ENCODE data around the gene BCAS3. TPM values are rescaled to one million over a fixed set of nuclear protein-coding genes. Genes with fewer than 3 reads are reported as not detected.

Gene BCAS3
- total and polyA plus RNA-seq, 12 donors: 6.1 to 21.8 (median 17.2) TPM

- H3K27ac ChIP-seq: no peak overlapping the region
- no peak for ATAC-seq
- H3K4me3 ChIP-seq: no peak overlapping the region
- WGBS, 2 donors: 89 to 92% methylated on average over 5 of the region's 5 CpGs
- H3K27me3 ChIP-seq: peaks cover 0 to 21% (median 0%) of the 10 kb centered on the region in 7 donors
- peaks cover 0 to 11% (median 0%) of the 10 kb centered on the region in 9 donors for H3K4me1 ChIP-seq
- no peak for DNase-seq
- intact Hi-C loops (cut with DNase I): no loop called here
- H3K9me3 ChIP-seq: no peaks in the 10 kb centered on the region
- H3K36me3 ChIP-seq: no peaks in the 10 kb centered on the region
- no peak for TF ChIP-seq CTCF (IDR thresholded peaks at IDR 0.05)
Observed at GRCh38 chr17:61362396-61362795, 684.7 kb downstream of the BCAS3 start.

GRCh38 chr17:61362852-61363600 lies 685.4 kb downstream of the BCAS3 start:
- WGBS, 2 donors: 92 to 94% methylated on average over 9 of the region's 9 CpGs

GRCh38 chr17:61363601-61364462 lies 686.2 kb downstream of the BCAS3 start:
- H3K27me3 ChIP-seq: peaks cover 0 to 21% (median 0%) of the 10 kb centered on the region in 7 donors
- ATAC-seq (no peak), DNase-seq (no peak)
- no peak overlapping the region for H3K4me3 ChIP-seq
- WGBS, 2 donors: 97 to 98% methylated on average over 13 of the region's 13 CpGs
- intact Hi-C loops (cut with DNase I): no loop called here
- no peaks in the 10 kb centered on the region for H3K9me3 ChIP-seq
- H3K4me1 ChIP-seq: peaks cover 0 to 11% (median 0%) of the 10 kb centered on the region in 9 donors
- no peak overlapping the region for H3K27ac ChIP-seq
- TF ChIP-seq CTCF (IDR thresholded peaks at IDR 0.05): no peak
- no peaks in the 10 kb centered on the region for H3K36me3 ChIP-seq

More at GRCh38 chr17:61362852-61363600, 685.4 kb downstream of the BCAS3 start:
- DNase-seq (no peak), ATAC-seq (no peak)
- intact Hi-C loops (cut with DNase I): no loop called here
- H3K27ac ChIP-seq: no peak overlapping the region
- no peak overlapping the region for H3K4me3 ChIP-seq
- H3K9me3 ChIP-seq: no peaks in the 10 kb centered on the region
- TF ChIP-seq CTCF (IDR thresholded peaks at IDR 0.05): no peak
- peaks cover 0 to 11% (median 0%) of the 10 kb centered on the region in 9 donors for H3K4me1 ChIP-seq
- peaks cover 0 to 21% (median 0%) of the 10 kb centered on the region in 7 donors for H3K27me3 ChIP-seq
- H3K36me3 ChIP-seq: no peaks in the 10 kb centered on the region

- intact Hi-C loops (cut with DNase I): no loop called here
- DNase-seq: no peak
- no peak for TF ChIP-seq CTCF (IDR thresholded peaks at IDR 0.05)
- Histone ChIP-seq H3K27ac (no peak overlapping the region), H3K9me3 (no peaks in the 10 kb centered on the region), H3K4me3 (no peak overlapping the region), H3K4me1 (peaks cover 0 to 11% (median 0%) of the 10 kb centered on the region in 9 donors), H3K36me3 (no peaks in the 10 kb centered on the region), H3K27me3 (peaks cover 0 to 21% (median 0%) of the 10 kb centered on the region in 7 donors)
- WGBS, 2 donors: 97 to 98% methylated on average over 3 of the region's 3 CpGs
- no peak for ATAC-seq
Observed at GRCh38 chr17:61364463-61364846, 686.8 kb downstream of the BCAS3 start.

All from heart right ventricle (tissue), 16 donors.